ENCODE results near the gene FNDC3A. TPM values are rescaled to one million over a fixed set of nuclear protein-coding genes. Genes with fewer than 3 reads are reported as not detected.

FNDC3A gene
- total RNA-seq, 1 donor from 2014 or later = 18.4 TPM

GRCh38 chr13:49226613-49227012 lies 250.9 kb downstream of the FNDC3A start:
- intact Hi-C loops (cut with micrococcal nuclease) = no loop called here
- no peak for DNase-seq

GRCh38 chr13:49234741-49235140 lies 259.0 kb downstream of the FNDC3A start:
- DNase-seq (no peak), ATAC-seq (no peak)
- intact Hi-C loops (cut with micrococcal nuclease) = no loop called here

More at GRCh38 chr13:49226613-49227012, 250.9 kb downstream of the FNDC3A start:
- no peak for ATAC-seq

- intact Hi-C loops (cut with micrococcal nuclease) = no loop called here
- ATAC-seq (no peak), DNase-seq (no peak)
Measured at GRCh38 chr13:49235856-49236431, 260.2 kb downstream of the FNDC3A start.

- intact Hi-C loops (cut with micrococcal nuclease) = no loop called here
- no peak for ATAC-seq
Measured at GRCh38 chr13:49238621-49239020, 262.9 kb downstream of the FNDC3A start.

GRCh38 chr13:49240017-49240416 lies 264.3 kb downstream of the FNDC3A start:
- ATAC-seq (no peak), DNase-seq (no peak)
- intact Hi-C loops (cut with micrococcal nuclease) = loop anchor here (10.0 kb wide), 1 partner anchor 145 kb away; no protein-coding TSS in a partner anchor

More at GRCh38 chr13:49238621-49239020, 262.9 kb downstream of the FNDC3A start:
- no peak for DNase-seq

GRCh38 chr13:49241296-49241695 lies 265.6 kb downstream of the FNDC3A start:
- no peak for DNase-seq
- ATAC-seq = no peak
- intact Hi-C loops (cut with micrococcal nuclease) = loop anchor here (10.0 kb wide), 1 partner anchor 146 kb away; no protein-coding TSS in a partner anchor

GRCh38 chr13:49245101-49245500 lies 269.4 kb downstream of the FNDC3A start:
- ATAC-seq (no peak), DNase-seq (no peak)
- intact Hi-C loops (cut with micrococcal nuclease) = loop anchor here (10.0 kb wide), 1 partner anchor 150 kb away; no protein-coding TSS in a partner anchor

- ATAC-seq = peak; percentile 79
- DNase-seq = no peak
- intact Hi-C loops (cut with micrococcal nuclease) = loop anchor here (10.0 kb wide), 1 partner anchor 152 kb away; no protein-coding TSS in a partner anchor
Measured at GRCh38 chr13:49246850-49247642, 271.3 kb downstream of the FNDC3A start.

- intact Hi-C loops (cut with micrococcal nuclease) = loop anchor here (10.0 kb wide), 1 partner anchor 153 kb away; no protein-coding TSS in a partner anchor
- ATAC-seq = peak; percentile 99
- DNase-seq = peak; percentile 98
Measured at GRCh38 chr13:49247643-49248621, 272.2 kb downstream of the FNDC3A start, which contains the start of gene CDADC1. CDADC1 (plus strand) TSS chr13:49247925; CDS start chr13:49248038, 113 bp downstream.

GRCh38 chr13:49248622-49249002 lies 272.9 kb downstream of the FNDC3A start:
- DNase-seq = no peak
- intact Hi-C loops (cut with micrococcal nuclease) = loop anchor here (10.0 kb wide), 1 partner anchor 154 kb away; no protein-coding TSS in a partner anchor
- peak; percentile 7 for ATAC-seq

GRCh38 chr13:49251326-49251725 lies 275.6 kb downstream of the FNDC3A start:
- intact Hi-C loops (cut with micrococcal nuclease) = no loop called here
- no peak for ATAC-seq
- no peak for DNase-seq

GRCh38 chr13:49253310-49253709 lies 277.6 kb downstream of the FNDC3A start:
- DNase-seq (no peak), ATAC-seq (no peak)
- intact Hi-C loops (cut with micrococcal nuclease) = no loop called here

- DNase-seq = no peak
- ATAC-seq = no peak
- intact Hi-C loops (cut with micrococcal nuclease) = no loop called here
Measured at GRCh38 chr13:49254007-49254406, 278.3 kb downstream of the FNDC3A start.

- DNase-seq = no peak
Measured at GRCh38 chr13:49256841-49257240, 281.1 kb downstream of the FNDC3A start.

GRCh38 chr13:49258089-49258796 lies 282.5 kb downstream of the FNDC3A start:
- intact Hi-C loops (cut with micrococcal nuclease) = no loop called here
- no peak for DNase-seq
- no peak for ATAC-seq

More at GRCh38 chr13:49256841-49257240, 281.1 kb downstream of the FNDC3A start:
- no peak for ATAC-seq
- intact Hi-C loops (cut with micrococcal nuclease) = no loop called here

All from left ventricle myocardium superior (tissue), 1 donor.